ENCODE results near the gene CAMTA1. TPM values are rescaled to one million over a fixed set of nuclear protein-coding genes. Genes with fewer than 3 reads are reported as not detected.

Gene CAMTA1
- total and polyA plus RNA-seq, 9 of the 15 experiments (the other 6 are each of a cell fraction or from before 2014, with no cell fraction given): 43.9 to 161 (median 65.9) TPM

GRCh38 chr1:7117399-7118281 is 332.4 kb downstream of the CAMTA1 start (continued):
- TF ChIP-seq, protein P1, sequence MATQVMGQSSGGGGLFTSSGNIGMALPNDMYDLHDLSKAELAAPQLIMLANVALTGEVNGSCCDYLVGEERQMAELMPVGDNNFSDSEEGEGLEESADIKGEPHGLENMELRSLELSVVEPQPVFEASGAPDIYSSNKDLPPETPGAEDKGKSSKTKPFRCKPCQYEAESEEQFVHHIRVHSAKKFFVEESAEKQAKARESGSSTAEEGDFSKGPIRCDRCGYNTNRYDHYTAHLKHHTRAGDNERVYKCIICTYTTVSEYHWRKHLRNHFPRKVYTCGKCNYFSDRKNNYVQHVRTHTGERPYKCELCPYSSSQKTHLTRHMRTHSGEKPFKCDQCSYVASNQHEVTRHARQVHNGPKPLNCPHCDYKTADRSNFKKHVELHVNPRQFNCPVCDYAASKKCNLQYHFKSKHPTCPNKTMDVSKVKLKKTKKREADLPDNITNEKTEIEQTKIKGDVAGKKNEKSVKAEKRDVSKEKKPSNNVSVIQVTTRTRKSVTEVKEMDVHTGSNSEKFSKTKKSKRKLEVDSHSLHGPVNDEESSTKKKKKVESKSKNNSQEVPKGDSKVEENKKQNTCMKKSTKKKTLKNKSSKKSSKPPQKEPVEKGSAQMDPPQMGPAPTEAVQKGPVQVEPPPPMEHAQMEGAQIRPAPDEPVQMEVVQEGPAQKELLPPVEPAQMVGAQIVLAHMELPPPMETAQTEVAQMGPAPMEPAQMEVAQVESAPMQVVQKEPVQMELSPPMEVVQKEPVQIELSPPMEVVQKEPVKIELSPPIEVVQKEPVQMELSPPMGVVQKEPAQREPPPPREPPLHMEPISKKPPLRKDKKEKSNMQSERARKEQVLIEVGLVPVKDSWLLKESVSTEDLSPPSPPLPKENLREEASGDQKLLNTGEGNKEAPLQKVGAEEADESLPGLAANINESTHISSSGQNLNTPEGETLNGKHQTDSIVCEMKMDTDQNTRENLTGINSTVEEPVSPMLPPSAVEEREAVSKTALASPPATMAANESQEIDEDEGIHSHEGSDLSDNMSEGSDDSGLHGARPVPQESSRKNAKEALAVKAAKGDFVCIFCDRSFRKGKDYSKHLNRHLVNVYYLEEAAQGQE (IDR thresholded peaks at IDR 0.05; ENCODE audit: borderline replicate concordance): no peak
- TF ChIP-seq, protein P1 (CRISPR knock-in tag; IDR thresholded peaks at IDR 0.05; ENCODE audit: low read depth): no peak
- TF ChIP-seq ZNF395 (CRISPR knock-in tag; IDR thresholded peaks at IDR 0.05) (no peak), RAD51 (IDR thresholded peaks at IDR 0.05; ENCODE audit: borderline replicate concordance, low read depth) (no peak), FOXM1 (IDR thresholded peaks at IDR 0.05; ENCODE audit: low read depth) (no peak), FOXM1 (CRISPR knock-in tag; IDR thresholded peaks at IDR 0.05; ENCODE audit: low read depth) (no peak), ZNF717 (CRISPR knock-in tag; IDR thresholded peaks at IDR 0.05) (no peak), NCOA6 (IDR thresholded peaks at IDR 0.05) (no peak), ZFPM2 (CRISPR knock-in tag; IDR thresholded peaks at IDR 0.05) (no peak), ZNF589 (CRISPR knock-in tag; IDR thresholded peaks at IDR 0.05; ENCODE audit: low read depth) (no peak), HMBOX1 (IDR thresholded peaks at IDR 0.05) (no peak), HSF4 (CRISPR knock-in tag; IDR thresholded peaks at IDR 0.05; ENCODE audit: borderline replicate concordance) (no peak), RFX1 (IDR thresholded peaks at IDR 0.05) (no peak)
- TF ChIP-seq, protein P2, sequence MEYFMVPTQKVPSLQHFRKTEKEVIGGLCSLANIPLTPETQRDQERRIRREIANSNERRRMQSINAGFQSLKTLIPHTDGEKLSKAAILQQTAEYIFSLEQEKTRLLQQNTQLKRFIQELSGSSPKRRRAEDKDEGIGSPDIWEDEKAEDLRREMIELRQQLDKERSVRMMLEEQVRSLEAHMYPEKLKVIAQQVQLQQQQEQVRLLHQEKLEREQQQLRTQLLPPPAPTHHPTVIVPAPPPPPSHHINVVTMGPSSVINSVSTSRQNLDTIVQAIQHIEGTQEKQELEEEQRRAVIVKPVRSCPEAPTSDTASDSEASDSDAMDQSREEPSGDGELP (CRISPR knock-in tag; IDR thresholded peaks at IDR 0.05; ENCODE audit: borderline replicate concordance): no peak
